ENCODE data around the gene PGLYRP1. TPM values are rescaled to one million over a fixed set of nuclear protein-coding genes. Genes with fewer than 3 reads are reported as not detected.

Gene PGLYRP1
- total RNA-seq (0.27 TPM), polyA plus RNA-seq (ENCODE audit: insufficient read depth in 1 of 8, insufficient read length in 8 of 8, low replicate concordance in 1 of 8) (1 to 10 TPM in 2 of 8 donors, under 1 TPM in 6; 0.60 to 2.3 (median 0.66) TPM)
- long read RNA-seq, donor 1, result 0 reads
- long read RNA-seq, donor 2, result 0 reads
- long read RNA-seq, donor 3, result 0 reads
- long read RNA-seq, donor 4, result 0 reads
- long read RNA-seq, donor 5, partial matches to known transcripts, result 0 of 1 reads
- long read RNA-seq, donor 5, other reads (novel, unspliced or antisense), result 0 of 1 reads
- long read RNA-seq, donor 6, result 0 reads
- long read RNA-seq, donor 7, result 0 reads
- long read RNA-seq, donor 8, result 0 reads
- long read RNA-seq, donor 9, result 0 reads
- long read RNA-seq, donor 10, result 0 reads
- long read RNA-seq, donor 11, result 0 reads

- Histone ChIP-seq H3K4me1 (ENCODE audit: control insufficient read depth, insufficient read depth, low read length) (no peaks in the 10 kb centered on the region), H3K27ac (ENCODE audit: low read length) (no peak within 1 kb of the TSS), H3K36me3 (ENCODE audit: control insufficient read depth, insufficient read depth, low read length) (peaks cover 5% of the 10 kb centered on the region), H3K27me3 (ENCODE audit: control insufficient read depth, insufficient read depth, low read length) (peaks cover 26% of the 10 kb centered on the region), H3K4me3 (ENCODE audit: low read length) (no peak within 1 kb of the TSS), H3K9me3 (replicated peaks; ENCODE audit: control insufficient read depth, low read depth, low read length) (no peaks in the 10 kb centered on the region)
- 28% methylated on average over 43 of the region's 47 CpGs for WGBS (ENCODE audit: insufficient coverage)
- no peak for DNase-seq
Measured at GRCh38 chr19:46022431-46023310, at the start of gene PGLYRP1. PGLYRP1 (minus strand) TSS chr19:46023053; CDS start chr19:46023021, 32 bp downstream.

- Histone ChIP-seq H3K9me3 (replicated peaks; ENCODE audit: control insufficient read depth, low read depth, low read length) (no peaks in the 10 kb centered on the region), H3K27me3 (ENCODE audit: control insufficient read depth, insufficient read depth, low read length) (peaks cover 29% of the 10 kb centered on the region), H3K27ac (ENCODE audit: low read length) (no peak overlapping the region), H3K4me3 (ENCODE audit: low read length) (no peak overlapping the region), H3K4me1 (ENCODE audit: control insufficient read depth, insufficient read depth, low read length) (peaks cover 6% of the 10 kb centered on the region), H3K36me3 (ENCODE audit: control insufficient read depth, insufficient read depth, low read length) (no peaks in the 10 kb centered on the region)
- DNase-seq, result peak; percentile 34
- WGBS (ENCODE audit: insufficient coverage), result 33% methylated on average over 4 of the region's 6 CpGs
Measured at GRCh38 chr19:46069806-46070341, 47.0 kb upstream of the PGLYRP1 start.

GRCh38 chr19:46068345-46069258 is 45.7 kb upstream of the PGLYRP1 start:
- Histone ChIP-seq H3K27me3 (ENCODE audit: control insufficient read depth, insufficient read depth, low read length) (peaks cover 22% of the 10 kb centered on the region), H3K9me3 (replicated peaks; ENCODE audit: control insufficient read depth, low read depth, low read length) (no peaks in the 10 kb centered on the region), H3K36me3 (ENCODE audit: control insufficient read depth, insufficient read depth, low read length) (no peaks in the 10 kb centered on the region), H3K4me1 (ENCODE audit: control insufficient read depth, insufficient read depth, low read length) (peaks cover 3% of the 10 kb centered on the region), H3K27ac (ENCODE audit: low read length) (no peak overlapping the region), H3K4me3 (ENCODE audit: low read length) (no peak overlapping the region)
- no peak for DNase-seq
- WGBS (ENCODE audit: insufficient coverage), result 80% methylated on average over 4 of the region's 12 CpGs

GRCh38 chr19:46067691-46068090 is 44.8 kb upstream of the PGLYRP1 start:
- Histone ChIP-seq H3K27ac (ENCODE audit: low read length) (no peak overlapping the region), H3K9me3 (replicated peaks; ENCODE audit: control insufficient read depth, low read depth, low read length) (no peaks in the 10 kb centered on the region), H3K4me3 (ENCODE audit: low read length) (no peak overlapping the region), H3K36me3 (ENCODE audit: control insufficient read depth, insufficient read depth, low read length) (no peaks in the 10 kb centered on the region), H3K27me3 (ENCODE audit: control insufficient read depth, insufficient read depth, low read length) (peaks cover 22% of the 10 kb centered on the region), H3K4me1 (ENCODE audit: control insufficient read depth, insufficient read depth, low read length) (peaks cover 3% of the 10 kb centered on the region)
- no peak for DNase-seq
- 80% methylated on average over 1 of the region's 1 CpG for WGBS (ENCODE audit: insufficient coverage)

- no peak overlapping the region for H3K27ac ChIP-seq (ENCODE audit: low read length)
- WGBS (ENCODE audit: insufficient coverage), result 67% methylated on average over 1 of the region's 1 CpG
- peaks cover 3% of the 10 kb centered on the region for H3K4me1 ChIP-seq (ENCODE audit: control insufficient read depth, insufficient read depth, low read length)
Measured at GRCh38 chr19:46066471-46066870, 43.6 kb upstream of the PGLYRP1 start.

GRCh38 chr19:46065486-46066071 is 42.7 kb upstream of the PGLYRP1 start:
- H3K27me3 ChIP-seq (ENCODE audit: control insufficient read depth, insufficient read depth, low read length), result peaks cover 14% of the 10 kb centered on the region
- H3K36me3 ChIP-seq (ENCODE audit: control insufficient read depth, insufficient read depth, low read length), result no peaks in the 10 kb centered on the region
- no peak overlapping the region for H3K4me3 ChIP-seq (ENCODE audit: low read length)
- DNase-seq, result no peak
- peaks cover 3% of the 10 kb centered on the region for H3K9me3 ChIP-seq (replicated peaks; ENCODE audit: control insufficient read depth, low read depth, low read length)
- peaks cover 3% of the 10 kb centered on the region for H3K4me1 ChIP-seq (ENCODE audit: control insufficient read depth, insufficient read depth, low read length)
- 49% methylated on average over 5 of the region's 7 CpGs for WGBS (ENCODE audit: insufficient coverage)
- H3K27ac ChIP-seq (ENCODE audit: low read length), result no peak overlapping the region

More at GRCh38 chr19:46066471-46066870, 43.6 kb upstream of the PGLYRP1 start:
- no peak for DNase-seq
- Histone ChIP-seq H3K36me3 (ENCODE audit: control insufficient read depth, insufficient read depth, low read length) (no peaks in the 10 kb centered on the region), H3K9me3 (replicated peaks; ENCODE audit: control insufficient read depth, low read depth, low read length) (peaks cover 3% of the 10 kb centered on the region), H3K27me3 (ENCODE audit: control insufficient read depth, insufficient read depth, low read length) (peaks cover 18% of the 10 kb centered on the region), H3K4me3 (ENCODE audit: low read length) (no peak overlapping the region)

GRCh38 chr19:46063201-46063600 is 40.3 kb upstream of the PGLYRP1 start:
- peaks cover 12% of the 10 kb centered on the region for H3K27me3 ChIP-seq (ENCODE audit: control insufficient read depth, insufficient read depth, low read length)

GRCh38 chr19:46060012-46060411 is 37.2 kb upstream of the PGLYRP1 start:
- H3K4me3 ChIP-seq (ENCODE audit: low read length), result no peak overlapping the region
- 100% methylated on average over 1 of the region's 2 CpGs for WGBS (ENCODE audit: insufficient coverage)
- H3K36me3 ChIP-seq (ENCODE audit: control insufficient read depth, insufficient read depth, low read length), result no peaks in the 10 kb centered on the region
- no peaks in the 10 kb centered on the region for H3K4me1 ChIP-seq (ENCODE audit: control insufficient read depth, insufficient read depth, low read length)
- DNase-seq, result no peak
- H3K27me3 ChIP-seq (ENCODE audit: control insufficient read depth, insufficient read depth, low read length), result no peaks in the 10 kb centered on the region
- no peak overlapping the region for H3K27ac ChIP-seq (ENCODE audit: low read length)
- peaks cover 3% of the 10 kb centered on the region for H3K9me3 ChIP-seq (replicated peaks; ENCODE audit: control insufficient read depth, low read depth, low read length)

More at GRCh38 chr19:46063201-46063600, 40.3 kb upstream of the PGLYRP1 start:
- DNase-seq, result no peak
- 69% methylated on average over 2 of the region's 3 CpGs for WGBS (ENCODE audit: insufficient coverage)
- no peaks in the 10 kb centered on the region for H3K36me3 ChIP-seq (ENCODE audit: control insufficient read depth, insufficient read depth, low read length)
- H3K4me1 ChIP-seq (ENCODE audit: control insufficient read depth, insufficient read depth, low read length), result no peaks in the 10 kb centered on the region
- peaks cover 3% of the 10 kb centered on the region for H3K9me3 ChIP-seq (replicated peaks; ENCODE audit: control insufficient read depth, low read depth, low read length)
- no peak overlapping the region for H3K27ac ChIP-seq (ENCODE audit: low read length)
- H3K4me3 ChIP-seq (ENCODE audit: low read length), result no peak overlapping the region

- no peaks in the 10 kb centered on the region for H3K4me1 ChIP-seq (ENCODE audit: control insufficient read depth, insufficient read depth, low read length)
- no peaks in the 10 kb centered on the region for H3K36me3 ChIP-seq (ENCODE audit: control insufficient read depth, insufficient read depth, low read length)
- peaks cover 3% of the 10 kb centered on the region for H3K9me3 ChIP-seq (replicated peaks; ENCODE audit: control insufficient read depth, low read depth, low read length)
- 70% methylated on average over 2 of the region's 3 CpGs for WGBS (ENCODE audit: insufficient coverage)
- H3K27ac ChIP-seq (ENCODE audit: low read length), result no peak overlapping the region
- no peak overlapping the region for H3K4me3 ChIP-seq (ENCODE audit: low read length)
- no peak for DNase-seq
- no peaks in the 10 kb centered on the region for H3K27me3 ChIP-seq (ENCODE audit: control insufficient read depth, insufficient read depth, low read length)
Measured at GRCh38 chr19:46058778-46059177, 35.9 kb upstream of the PGLYRP1 start.

All from muscle of leg (tissue), 16 donors.